GM12892 (cell line): ENCODE data around the gene ANK3.

Experiments
- POLR2A ChIP-seq: IDR thresholded peaks from 2 replicates; pipeline ENCODE4 v1.6.1; 2011; ENCODE audit warnings: low read depth, low read length, control low read depth
- POLR2AphosphoS5 ChIP-seq: IDR thresholded peaks from 2 replicates; pipeline ENCODE4 v1.6.1; 2011; ENCODE audit warnings: low read depth, low read length, control low read depth

DNA sequence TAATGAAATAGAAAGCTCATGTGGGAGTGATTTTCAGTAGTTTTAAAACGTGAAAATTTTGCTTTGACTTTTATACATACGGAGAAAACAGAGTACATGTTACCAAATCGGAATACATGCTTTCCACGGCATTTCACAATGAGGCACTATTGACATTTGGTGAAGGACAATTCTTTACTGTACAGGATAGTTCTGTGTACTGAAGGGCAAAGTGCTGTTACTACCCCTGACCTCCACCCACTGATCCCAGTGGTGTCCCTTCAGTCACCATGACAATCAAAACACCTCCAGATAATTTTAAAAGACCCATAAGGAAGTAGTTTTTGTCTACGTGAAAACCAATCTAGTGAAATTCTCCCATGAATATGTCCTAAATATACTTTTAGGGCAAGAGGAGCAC is 33.1 kb upstream of the ANK3 start:
- TF ChIP-seq POLR2A (no peak), POLR2AphosphoS5 (no peak)
